ENCODE measurements around the gene AGAP1. TPM values are rescaled to one million over a fixed set of nuclear protein-coding genes. Genes with fewer than 3 reads are reported as not detected.

AGAP1 gene
- total RNA-seq, 1 donor from 2014 or later: 39.0 TPM

GRCh38 chr2:235842941-235843340 lies 349.1 kb downstream of the AGAP1 start:
- no peaks in the 10 kb centered on the region for H3K9me3 Mint-ChIP-seq (ENCODE audit: low read depth)
- no peak for TF ChIP-seq CTCF (IDR thresholded peaks at IDR 0.05)
- H3K27me3 Mint-ChIP-seq (ENCODE audit: low read depth): no peaks in the 10 kb centered on the region
- no peak overlapping the region for H3K4me3 Mint-ChIP-seq (ENCODE audit: unreplicated experiment)
- no peaks in the 10 kb centered on the region for H3K4me1 Mint-ChIP-seq (ENCODE audit: low read depth)
- no peak overlapping the region for H3K27ac Mint-ChIP-seq (ENCODE audit: unreplicated experiment)
- DNase-seq (ENCODE audit: low spot score): no peak
- peaks cover 7% of the 10 kb centered on the region for H3K36me3 Mint-ChIP-seq (ENCODE audit: low read depth)

GRCh38 chr2:235843591-235844395 lies 349.9 kb downstream of the AGAP1 start:
- TF ChIP-seq CTCF (IDR thresholded peaks at IDR 0.05): no peak
- no peaks in the 10 kb centered on the region for H3K27me3 Mint-ChIP-seq (ENCODE audit: low read depth)
- H3K36me3 Mint-ChIP-seq (ENCODE audit: low read depth): peaks cover 7% of the 10 kb centered on the region
- no peak for DNase-seq (ENCODE audit: low spot score)
- H3K27ac Mint-ChIP-seq (ENCODE audit: unreplicated experiment): no peak overlapping the region
- H3K4me3 Mint-ChIP-seq (ENCODE audit: unreplicated experiment): no peak overlapping the region
- no peaks in the 10 kb centered on the region for H3K4me1 Mint-ChIP-seq (ENCODE audit: low read depth)
- H3K9me3 Mint-ChIP-seq (ENCODE audit: low read depth): no peaks in the 10 kb centered on the region

- no peak for TF ChIP-seq CTCF (IDR thresholded peaks at IDR 0.05)
- no peaks in the 10 kb centered on the region for H3K4me1 Mint-ChIP-seq (ENCODE audit: low read depth)
- H3K27ac Mint-ChIP-seq (ENCODE audit: unreplicated experiment): no peak overlapping the region
- no peak for DNase-seq (ENCODE audit: low spot score)
- no peaks in the 10 kb centered on the region for H3K9me3 Mint-ChIP-seq (ENCODE audit: low read depth)
- H3K36me3 Mint-ChIP-seq (ENCODE audit: low read depth): peaks cover 5% of the 10 kb centered on the region
- no peak overlapping the region for H3K4me3 Mint-ChIP-seq (ENCODE audit: unreplicated experiment)
- H3K27me3 Mint-ChIP-seq (ENCODE audit: low read depth): no peaks in the 10 kb centered on the region
Measured at GRCh38 chr2:235844561-235844960, 350.7 kb downstream of the AGAP1 start.

GRCh38 chr2:235845245-235845644 lies 351.4 kb downstream of the AGAP1 start:
- H3K36me3 Mint-ChIP-seq (ENCODE audit: low read depth): peaks cover 5% of the 10 kb centered on the region
- H3K9me3 Mint-ChIP-seq (ENCODE audit: low read depth): no peaks in the 10 kb centered on the region
- no peak for DNase-seq (ENCODE audit: low spot score)
- H3K27ac Mint-ChIP-seq (ENCODE audit: unreplicated experiment): no peak overlapping the region
- H3K4me3 Mint-ChIP-seq (ENCODE audit: unreplicated experiment): no peak overlapping the region
- no peaks in the 10 kb centered on the region for H3K4me1 Mint-ChIP-seq (ENCODE audit: low read depth)
- no peaks in the 10 kb centered on the region for H3K27me3 Mint-ChIP-seq (ENCODE audit: low read depth)
- TF ChIP-seq CTCF (IDR thresholded peaks at IDR 0.05): no peak

GRCh38 chr2:235847576-235847975 lies 353.7 kb downstream of the AGAP1 start:
- H3K4me3 Mint-ChIP-seq (ENCODE audit: unreplicated experiment): no peak overlapping the region
- no peaks in the 10 kb centered on the region for H3K4me1 Mint-ChIP-seq (ENCODE audit: low read depth)
- no peaks in the 10 kb centered on the region for H3K27me3 Mint-ChIP-seq (ENCODE audit: low read depth)
- DNase-seq (ENCODE audit: low spot score): no peak
- peaks cover 5% of the 10 kb centered on the region for H3K36me3 Mint-ChIP-seq (ENCODE audit: low read depth)
- H3K27ac Mint-ChIP-seq (ENCODE audit: unreplicated experiment): no peak overlapping the region
- no peak for TF ChIP-seq CTCF (IDR thresholded peaks at IDR 0.05)
- no peaks in the 10 kb centered on the region for H3K9me3 Mint-ChIP-seq (ENCODE audit: low read depth)
